Parathyroid adenoma (tissue), 2 donors: ENCODE results near the gene STX1B.

Source experiments
- H2AFZ ChIP-seq: fragments of 300-600 bp; sonication (generic); one replicate; pipeline ENCODE4 v1.7.0; 2017; ENCODE audit warnings: antibody characterized with exemption, mild to moderate bottlenecking
- H3K27ac ChIP-seq: fragments of 300-600 bp; sonication (generic); one replicate; pipeline ENCODE4 v1.7.0; 2017
- H3K27me3 ChIP-seq: fragments of 300-600 bp; sonication (generic); one replicate; pipeline ENCODE4 v1.7.0; 2017; ENCODE audit warnings: low read length; ENCODE audit not compliant: control insufficient read depth, insufficient read depth
- H3K36me3 ChIP-seq: fragments of 300-600 bp; sonication (generic); one replicate; pipeline ENCODE4 v1.7.0; 2017; ENCODE audit warnings: low read length; ENCODE audit not compliant: control insufficient read depth, insufficient read depth
- H3K4me1 ChIP-seq: fragments of 300-600 bp; sonication (generic); one replicate; pipeline ENCODE4 v1.7.0; 2017; ENCODE audit warnings: control low read depth
- H3K4me2 ChIP-seq: fragments of 300-600 bp; sonication (generic); one replicate; pipeline ENCODE4 v1.7.0; 2017; ENCODE audit warnings: low read length
- H3K4me3 ChIP-seq: fragments of 300-600 bp; sonication (generic); one replicate; pipeline ENCODE4 v1.7.0; 2017; ENCODE audit warnings: low read depth, low read length
- H3K79me2 ChIP-seq: fragments of 300-600 bp; sonication (generic); one replicate; pipeline ENCODE4 v1.7.0; 2017; ENCODE audit warnings: control low read depth
- H3K9ac ChIP-seq: fragments of 300-600 bp; sonication (generic); one replicate; pipeline ENCODE4 v1.7.0; 2017; ENCODE audit warnings: mild to moderate bottlenecking
- H3K9me3 ChIP-seq: fragments of 300-600 bp; sonication (generic); one replicate; pipeline ENCODE4 v1.7.0; 2017; ENCODE audit warnings: low read length; ENCODE audit not compliant: control insufficient read depth
- TF ChIP-seq, protein P1 (sequence below): fragments of 300-600 bp; sonication (generic); IDR thresholded peaks from one replicate; pipeline ENCODE4 v1.7.0; 2017; ENCODE audit warnings: antibody characterized with exemption, mild to moderate bottlenecking
- donor health status: primary hyperparathyroidism.

The STX1B gene

GRCh38 chr16:30953111-30953510, 57.3 kb downstream of the STX1B start:
- H3K9me3 ChIP-seq, result no peaks in the 10 kb centered on the region
- no peaks in the 10 kb centered on the region for H3K36me3 ChIP-seq
- H3K79me2 ChIP-seq, result peaks cover 6% of the 10 kb centered on the region
- no peaks in the 10 kb centered on the region for H3K27me3 ChIP-seq
- H3K4me1 ChIP-seq, result peaks cover 8% of the 10 kb centered on the region
- H3K9ac ChIP-seq, result no peak overlapping the region
- H3K27ac ChIP-seq, result no peak overlapping the region
- TF ChIP-seq, protein P1, sequence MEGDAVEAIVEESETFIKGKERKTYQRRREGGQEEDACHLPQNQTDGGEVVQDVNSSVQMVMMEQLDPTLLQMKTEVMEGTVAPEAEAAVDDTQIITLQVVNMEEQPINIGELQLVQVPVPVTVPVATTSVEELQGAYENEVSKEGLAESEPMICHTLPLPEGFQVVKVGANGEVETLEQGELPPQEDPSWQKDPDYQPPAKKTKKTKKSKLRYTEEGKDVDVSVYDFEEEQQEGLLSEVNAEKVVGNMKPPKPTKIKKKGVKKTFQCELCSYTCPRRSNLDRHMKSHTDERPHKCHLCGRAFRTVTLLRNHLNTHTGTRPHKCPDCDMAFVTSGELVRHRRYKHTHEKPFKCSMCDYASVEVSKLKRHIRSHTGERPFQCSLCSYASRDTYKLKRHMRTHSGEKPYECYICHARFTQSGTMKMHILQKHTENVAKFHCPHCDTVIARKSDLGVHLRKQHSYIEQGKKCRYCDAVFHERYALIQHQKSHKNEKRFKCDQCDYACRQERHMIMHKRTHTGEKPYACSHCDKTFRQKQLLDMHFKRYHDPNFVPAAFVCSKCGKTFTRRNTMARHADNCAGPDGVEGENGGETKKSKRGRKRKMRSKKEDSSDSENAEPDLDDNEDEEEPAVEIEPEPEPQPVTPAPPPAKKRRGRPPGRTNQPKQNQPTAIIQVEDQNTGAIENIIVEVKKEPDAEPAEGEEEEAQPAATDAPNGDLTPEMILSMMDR, result no peak
- no peak overlapping the region for H3K4me3 ChIP-seq
- H3K4me2 ChIP-seq, result no peak overlapping the region
- no peak overlapping the region for H2AFZ ChIP-seq

GRCh38 chr16:30951750-30952149, 58.7 kb downstream of the STX1B start:
- Histone ChIP-seq H3K4me2 (no peak overlapping the region), H2AFZ (no peak overlapping the region), H3K4me3 (no peak overlapping the region), H3K9me3 (no peaks in the 10 kb centered on the region), H3K9ac (no peak overlapping the region), H3K36me3 (no peaks in the 10 kb centered on the region), H3K27me3 (no peaks in the 10 kb centered on the region), H3K4me1 (peaks cover 13% of the 10 kb centered on the region), H3K27ac (no peak overlapping the region), H3K79me2 (peaks cover 6% of the 10 kb centered on the region)
- TF ChIP-seq, protein P1, result no peak

- H3K36me3 ChIP-seq, result no peaks in the 10 kb centered on the region
- H3K27me3 ChIP-seq, result no peaks in the 10 kb centered on the region
- H3K4me1 ChIP-seq, result peaks cover 13% of the 10 kb centered on the region
- no peak overlapping the region for H3K4me3 ChIP-seq
- no peak overlapping the region for H3K9ac ChIP-seq
- peak overlapping the region; percentile 91 for H3K27ac ChIP-seq
- H2AFZ ChIP-seq, result no peak overlapping the region
- peaks cover 6% of the 10 kb centered on the region for H3K79me2 ChIP-seq
- TF ChIP-seq, protein P1, result no peak
- no peaks in the 10 kb centered on the region for H3K9me3 ChIP-seq
- no peak overlapping the region for H3K4me2 ChIP-seq
Observed at GRCh38 chr16:30951193-30951592, 59.2 kb downstream of the STX1B start.

DNA sequence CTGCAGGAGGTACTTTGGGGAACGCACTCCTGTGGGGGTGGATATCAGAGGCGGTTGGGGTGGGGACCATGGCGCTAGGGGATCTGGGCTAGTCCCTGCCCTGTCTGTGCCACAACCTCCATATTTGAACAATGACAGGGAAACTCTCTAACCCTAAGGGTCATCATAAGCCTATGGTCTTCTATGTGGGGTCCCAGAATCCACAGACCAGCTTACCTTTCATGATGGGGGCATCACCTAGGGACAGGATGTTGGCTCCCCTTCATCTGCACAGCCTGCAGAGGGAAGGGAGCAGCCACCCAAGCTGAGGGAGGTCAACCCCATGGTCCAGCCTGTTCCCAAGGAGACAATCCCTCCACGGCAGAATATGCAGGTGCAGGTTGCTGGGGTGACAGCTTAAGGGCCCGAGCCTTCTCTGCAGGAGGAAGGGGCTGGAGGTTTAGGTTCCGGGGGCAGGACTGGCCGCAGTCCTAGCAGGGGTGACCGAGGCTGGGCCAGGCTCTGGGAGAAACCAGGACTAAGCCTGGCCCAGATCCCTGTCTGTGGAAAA, 59.8 kb downstream of the STX1B start:
- TF ChIP-seq, protein P1, result no peak
- Histone ChIP-seq H3K79me2 (peaks cover 6% of the 10 kb centered on the region), H3K4me1 (peaks cover 13% of the 10 kb centered on the region)

More for the DNA sequence above, 59.8 kb downstream of the STX1B start:
- no peak overlapping the region for H2AFZ ChIP-seq
- peak overlapping the region; percentile 91 for H3K27ac ChIP-seq
- H3K36me3 ChIP-seq, result no peaks in the 10 kb centered on the region
- H3K27me3 ChIP-seq, result no peaks in the 10 kb centered on the region
- no peak overlapping the region for H3K9ac ChIP-seq
- peak overlapping the region; percentile 88 for H3K4me3 ChIP-seq
- no peaks in the 10 kb centered on the region for H3K9me3 ChIP-seq
- H3K4me2 ChIP-seq, result peak overlapping the region; percentile 69
